Testis (tissue), 2 donors: ENCODE data around the gene CIP2A.

ENCODE experiments used
- CTCF ChIP-seq, 3 experiments: fragments of 450-650 bp in 2 of 3; fragments of 200-600 bp in 1 of 3; sonication (generic) in 1 of 3; IDR thresholded peaks; one replicate each; pipeline ENCODE4 v1.5.1; 2016 to 2019; ENCODE audit warnings: antibody characterized with exemption in 3 of 3, mild to moderate bottlenecking in 2 of 3, moderate library complexity in 1 of 3
- POLR2A ChIP-seq: fragments of 450-650 bp; IDR thresholded peaks from one replicate; pipeline ENCODE4 v1.6.1; 2017; ENCODE audit warnings: antibody characterized with exemption, mild to moderate bottlenecking, moderate library complexity

- TF ChIP-seq CTCF (IDR thresholded peaks at IDR 0.05) = no peak
- TF ChIP-seq POLR2A = no peak
These were observed 40.7 kb upstream of the CIP2A start for GRCh38 chr3:108629974-108630373.
